ENCODE measurements around the gene SLC35E2B.

DNA sequence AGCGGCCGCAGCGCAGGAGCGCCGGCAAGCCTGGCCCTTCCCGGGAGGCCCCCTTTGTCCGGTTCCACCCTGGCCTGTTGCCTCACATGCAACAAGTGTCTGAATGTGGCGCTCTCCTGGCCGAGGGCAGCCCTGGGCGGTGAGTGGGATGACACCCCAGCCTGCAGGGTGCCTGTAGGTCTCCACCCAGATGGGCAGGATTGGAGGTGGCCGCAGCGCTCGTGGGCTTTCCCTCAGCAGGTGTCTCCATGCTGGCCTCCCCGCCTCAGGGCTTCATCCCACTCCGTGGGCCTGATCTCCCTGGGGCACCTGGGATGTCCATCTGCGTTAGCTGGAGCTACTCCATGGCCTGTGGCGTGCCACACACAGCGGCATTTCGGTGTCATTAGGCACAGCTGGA lies 75.8 kb downstream of the SLC35E2B start:
- TF ChIP-seq TAF1 (IDR thresholded peaks at IDR 0.05; ENCODE audit: borderline replicate concordance, low read depth, low read length) = no peak
- no peak for TF ChIP-seq POLR2A (IDR thresholded peaks at IDR 0.05; ENCODE audit: low read depth, low read length)

Data from GM12892 (cell line).